K562 (cell line): ENCODE data around the gene AGPAT3. TPM values are rescaled to one million over a fixed set of nuclear protein-coding genes. Genes with fewer than 3 reads are reported as not detected.
A peak's percentile ranks its signal among the peaks of the same experiment; 100 is the strongest.

Experiments
- CTBP1 ChIP-seq: fragments of 450-650 bp; IDR thresholded peaks from 2 replicates; pipeline ENCODE4 v1.6.1; 2016; ENCODE audit warnings: borderline replicate concordance
- DACH1 ChIP-seq: fragments of 450-650 bp; IDR thresholded peaks from 2 replicates; pipeline ENCODE4 v1.6.1; 2018; ENCODE audit not compliant: partially characterized antibody
- EWSR1 ChIP-seq: fragments of 450-650 bp; IDR thresholded peaks from 2 replicates; pipeline ENCODE4 v1.6.1; 2018; ENCODE audit warnings: borderline replicate concordance, mild to moderate bottlenecking, low read depth, moderate library complexity; ENCODE audit not compliant: partially characterized antibody
- HCFC1 ChIP-seq: IDR thresholded peaks from 2 replicates; pipeline ENCODE4 v1.6.1; 2012; ENCODE audit warnings: low read depth, low read length, improper control_type of control experiment
- LCOR ChIP-seq: sonication (generic); formaldehyde crosslinking; IDR thresholded peaks from 2 replicates; pipeline ENCODE4 v1.8.0; 2022; ENCODE audit warnings: mild to moderate bottlenecking, missing genetic modification reagents
- MITF ChIP-seq: IDR thresholded peaks from 2 replicates; pipeline ENCODE4 v1.6.1; 2014; ENCODE audit warnings: antibody characterized with exemption
- NFIC ChIP-seq: fragments of 450-650 bp; IDR thresholded peaks from 2 replicates; pipeline ENCODE4 v1.6.1; 2017; ENCODE audit warnings: mild to moderate bottlenecking, inconsistent platforms
- NKRF ChIP-seq: fragments of 450-650 bp; IDR thresholded peaks from 2 replicates; pipeline ENCODE4 v1.6.1; 2016; ENCODE audit warnings: borderline replicate concordance
- NR2C1 ChIP-seq, 2 experiments: fragments of 450-650 bp; IDR thresholded peaks; 2 replicates each; pipeline ENCODE4 v1.6.1; 2017; ENCODE audit warnings: mild to moderate bottlenecking in 2 of 2, antibody characterized with exemption in 1 of 2, inconsistent platforms in 1 of 2, missing compliant biosample characterization in 1 of 2, missing genetic modification characterization in 1 of 2
- PREB ChIP-seq: sonication (generic); formaldehyde crosslinking; IDR thresholded peaks from 2 replicates; pipeline ENCODE4 v1.8.1; 2023; ENCODE audit warnings: mild to moderate bottlenecking, missing genetic modification reagents
- RFX7 ChIP-seq: fragments of 250-450 bp; sonication (Bioruptor Pico); IDR thresholded peaks from 2 replicates; pipeline ENCODE4 v1.5.1; 2021; ENCODE audit warnings: mild to moderate bottlenecking
- RUNX1 ChIP-seq: sonication (generic); IDR thresholded peaks from 2 replicates; pipeline ENCODE4 v1.6.1; 2016; ENCODE audit warnings: antibody characterized with exemption, low read depth
- SIRT6 ChIP-seq: IDR thresholded peaks from one replicate; pipeline ENCODE4 v1.6.1; 2012; ENCODE audit warnings: low read depth, mild to moderate bottlenecking, control low read depth, inconsistent platforms, low read length, moderate library complexity
- TCF7L2 ChIP-seq: fragments of 150-350 bp; IDR thresholded peaks from 2 replicates; pipeline ENCODE4 v1.6.1; 2016; ENCODE audit warnings: low read depth, mild to moderate bottlenecking, low read length, moderate library complexity
- TFAP4 ChIP-seq: sonication (generic); formaldehyde crosslinking; IDR thresholded peaks from 2 replicates; pipeline ENCODE4 v1.8.0; 2022; ENCODE audit warnings: missing genetic modification reagents, mild to moderate bottlenecking, moderate library complexity, borderline replicate concordance
- THRAP3 ChIP-seq: fragments of 450-650 bp; IDR thresholded peaks from 2 replicates; pipeline ENCODE4 v1.6.1; 2016; ENCODE audit warnings: mild to moderate bottlenecking, inconsistent platforms, borderline replicate concordance
- ZBTB33 ChIP-seq: sonication (generic); formaldehyde crosslinking; IDR thresholded peaks from 2 replicates; pipeline ENCODE4 v1.8.1; 2023; ENCODE audit warnings: mild to moderate bottlenecking, missing genetic modification reagents
- ZNF507 ChIP-seq: conservative IDR thresholded peaks from 2 replicates; pipeline ENCODE4 v1.6.1; 2017; ENCODE audit warnings: missing genetic modification characterization, missing compliant biosample characterization
- polyA plus RNA-seq, 8 experiments: library from polyadenylated mRNA; depleted of rRNA in 4 of 8; stranded (reverse) in 5 of 8; unstranded in 3 of 8; fragments of >200 nt; fragmentation: Nextera tagmentation in 2 of 8; fragmentation: Illumina TruSeq in 1 of 8; extraction: Ambion mirVana in 2 of 8; extraction: Trizol in 1 of 8; gene quantifications; 2 replicates each; pipeline versions ENCODE4 v1.2.1 to v1.2.3, GENCODE V29; 2011 to 2014; ENCODE audit warnings: inconsistent platforms in 1 of 8, missing spikeins in 1 of 8
- total RNA-seq, 7 experiments: library from RNA; depleted of rRNA in 6 of 7; stranded (reverse); fragments of >200 nt in 6 of 7; fragmentation: Illumina TruSeq in 2 of 7; extraction: Trizol in 2 of 7; gene quantifications; 2 replicates each; pipeline versions ENCODE4 v1.2.1 to v1.2.3, GENCODE V29; 2011 to 2021; ENCODE audit warnings: low replicate concordance in 1 of 7
- TF ChIP-seq, protein P1 (sequence below): fragments of 200-800 bp; sonication (Bioruptor generic); IDR thresholded peaks from 2 replicates; pipeline ENCODE4 v1.6.1; 2017; ENCODE audit warnings: missing genetic modification characterization, missing compliant biosample characterization

AGPAT3 gene
- total and polyA plus RNA-seq, 9 of the 15 experiments (the other 6 are each of a cell fraction or from before 2014, with no cell fraction given): 1.5 to 88.4 (median 35.7) TPM

DNA sequence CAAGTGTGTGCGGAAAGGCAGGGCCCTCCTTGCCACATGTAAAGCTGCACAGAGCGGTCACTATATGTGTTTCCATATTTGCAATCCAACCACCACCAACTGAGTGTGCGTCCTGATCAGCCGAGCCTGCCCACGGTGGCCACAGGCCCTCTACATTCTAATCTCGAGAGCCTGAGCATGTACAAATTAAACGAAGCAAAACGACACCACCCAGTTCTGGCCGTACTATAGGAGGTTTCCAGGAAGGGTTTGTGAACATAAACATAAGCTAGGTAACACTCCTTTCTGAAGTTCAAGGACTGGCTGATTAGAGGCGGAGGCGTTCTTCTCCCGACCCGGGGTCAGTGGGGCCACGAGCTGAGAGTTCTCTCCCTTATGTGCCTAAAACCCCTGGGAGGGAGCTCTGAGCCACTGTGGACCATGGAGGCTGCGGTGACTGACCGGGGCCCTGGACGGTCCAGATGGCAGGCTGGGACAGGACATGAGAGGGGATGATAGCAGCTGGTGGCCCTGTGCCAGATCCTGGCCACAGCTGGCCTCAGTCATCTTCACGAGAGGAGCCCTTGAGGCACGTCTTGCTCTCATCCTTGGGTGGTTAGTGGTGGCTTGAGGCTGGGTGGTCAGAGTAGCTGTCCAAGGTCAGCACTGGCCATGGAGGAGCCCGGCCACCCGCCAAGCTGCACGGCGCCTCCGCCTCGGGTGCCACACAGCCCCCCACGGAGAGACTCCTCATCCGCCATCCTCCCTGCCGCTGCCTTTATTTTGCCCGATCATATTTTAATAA, 108.0 kb downstream of the AGPAT3 start (continued):
- TF ChIP-seq NR2C1 (IDR thresholded peaks at IDR 0.05) (no peak), NR2C1 (tag; IDR thresholded peaks at IDR 0.05) (no peak), ZNF507 (tag) (no peak), MITF (no peak), EWSR1 (no peak), THRAP3 (no peak), NKRF (no peak), DACH1 (peak; percentile 45), TFAP4 (peak; percentile 89), RFX7 (CRISPR knock-in tag) (no peak), NFIC (peak; percentile 96), TCF7L2 (no peak), PREB (CRISPR knock-in tag) (no peak), ZBTB33 (CRISPR knock-in tag) (peak; percentile 72), CTBP1 (no peak), HCFC1 (no peak), RUNX1 (no peak), SIRT6 (no peak), LCOR (CRISPR knock-in tag) (no peak)
- TF ChIP-seq, protein P1, sequence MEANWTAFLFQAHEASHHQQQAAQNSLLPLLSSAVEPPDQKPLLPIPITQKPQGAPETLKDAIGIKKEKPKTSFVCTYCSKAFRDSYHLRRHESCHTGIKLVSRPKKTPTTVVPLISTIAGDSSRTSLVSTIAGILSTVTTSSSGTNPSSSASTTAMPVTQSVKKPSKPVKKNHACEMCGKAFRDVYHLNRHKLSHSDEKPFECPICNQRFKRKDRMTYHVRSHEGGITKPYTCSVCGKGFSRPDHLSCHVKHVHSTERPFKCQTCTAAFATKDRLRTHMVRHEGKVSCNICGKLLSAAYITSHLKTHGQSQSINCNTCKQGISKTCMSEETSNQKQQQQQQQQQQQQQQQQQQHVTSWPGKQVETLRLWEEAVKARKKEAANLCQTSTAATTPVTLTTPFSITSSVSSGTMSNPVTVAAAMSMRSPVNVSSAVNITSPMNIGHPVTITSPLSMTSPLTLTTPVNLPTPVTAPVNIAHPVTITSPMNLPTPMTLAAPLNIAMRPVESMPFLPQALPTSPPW (CRISPR knock-in tag): no peak
